BE2C (cell line): Measurements from ENCODE around the gene VAMP8.

ENCODE experiments used
- DNase-seq: peaks from one replicate; pipeline ENCODE4 v3.0.0-alpha.2; 2020
- H3K27me3 ChIP-seq: fragments of 250-450 bp; sonication (Bioruptor Pico); 2 replicates; pipeline ENCODE4 v1.5.1; 2020; ENCODE audit warnings: mild to moderate bottlenecking
- H3K36me3 ChIP-seq: fragments of 250-450 bp; sonication (Bioruptor Pico); 2 replicates; pipeline ENCODE4 v1.5.1; 2020; ENCODE audit warnings: mild to moderate bottlenecking
- H3K4me1 ChIP-seq: fragments of 250-450 bp; sonication (Bioruptor Pico); 2 replicates; pipeline ENCODE4 v1.5.1; 2020
- H3K4me3 ChIP-seq: 2 replicates; pipeline ENCODE4 v1.5.1; 2011; ENCODE audit warnings: low read depth, low read length
- H3K9me3 ChIP-seq: fragments of 250-450 bp; sonication (Bioruptor Pico); 2 replicates; pipeline ENCODE4 v1.5.1; 2020
- CTCF ChIP-seq: IDR thresholded peaks from 2 replicates; pipeline ENCODE4 v1.5.1; 2012; ENCODE audit warnings: mild to moderate bottlenecking, low read depth, low read length

Gene VAMP8

GRCh38 chr2:85547089-85547858 is 30.1 kb upstream of the VAMP8 start:
- peaks cover 3% of the 10 kb centered on the region; the same call in 1 of the 2 replicates for H3K27me3 ChIP-seq
- no peak overlapping the region for H3K4me3 ChIP-seq
- no peaks in the 10 kb centered on the region for H3K4me1 ChIP-seq
- no peak for TF ChIP-seq CTCF
- no peaks in the 10 kb centered on the region for H3K9me3 ChIP-seq
- no peak for DNase-seq
- peaks cover 36% of the 10 kb centered on the region for H3K36me3 ChIP-seq

- Histone ChIP-seq H3K36me3 (peaks cover 29% of the 10 kb centered on the region), H3K4me1 (no peaks in the 10 kb centered on the region), H3K27me3 (peaks cover 3% of the 10 kb centered on the region; the same call in 1 of the 2 replicates), H3K9me3 (no peaks in the 10 kb centered on the region), H3K4me3 (no peak overlapping the region)
- no peak for TF ChIP-seq CTCF
- DNase-seq, result no peak
Observed at GRCh38 chr2:85547859-85548607, 29.4 kb upstream of the VAMP8 start.

GRCh38 chr2:85548608-85548900 is 28.8 kb upstream of the VAMP8 start:
- H3K4me1 ChIP-seq, result no peaks in the 10 kb centered on the region
- no peaks in the 10 kb centered on the region for H3K9me3 ChIP-seq
- H3K27me3 ChIP-seq, result peaks cover 3% of the 10 kb centered on the region; the same call in 1 of the 2 replicates
- peaks cover 23% of the 10 kb centered on the region for H3K36me3 ChIP-seq
- DNase-seq, result no peak
- TF ChIP-seq CTCF, result no peak
- no peak overlapping the region for H3K4me3 ChIP-seq

- DNase-seq, result no peak
- no peak overlapping the region for H3K4me3 ChIP-seq
- no peak for TF ChIP-seq CTCF
- peaks cover 3% of the 10 kb centered on the region; the same call in 1 of the 2 replicates for H3K27me3 ChIP-seq
- no peaks in the 10 kb centered on the region for H3K4me1 ChIP-seq
- no peaks in the 10 kb centered on the region for H3K9me3 ChIP-seq
- peaks cover 18% of the 10 kb centered on the region for H3K36me3 ChIP-seq
Observed at GRCh38 chr2:85549095-85549494, 28.3 kb upstream of the VAMP8 start.

GRCh38 chr2:85549826-85550225 is 27.6 kb upstream of the VAMP8 start:
- no peaks in the 10 kb centered on the region for H3K4me1 ChIP-seq
- peaks cover 11% of the 10 kb centered on the region for H3K36me3 ChIP-seq
- H3K9me3 ChIP-seq, result no peaks in the 10 kb centered on the region
- TF ChIP-seq CTCF, result no peak
- peaks cover 3% of the 10 kb centered on the region; the same call in 1 of the 2 replicates for H3K27me3 ChIP-seq
- DNase-seq, result no peak
- no peak overlapping the region for H3K4me3 ChIP-seq

- no peak for TF ChIP-seq CTCF
- H3K27me3 ChIP-seq, result peaks cover 3% of the 10 kb centered on the region; the same call in 1 of the 2 replicates
- no peak for DNase-seq
- H3K9me3 ChIP-seq, result no peaks in the 10 kb centered on the region
- H3K36me3 ChIP-seq, result peaks cover 4% of the 10 kb centered on the region
- no peaks in the 10 kb centered on the region for H3K4me1 ChIP-seq
- no peak overlapping the region for H3K4me3 ChIP-seq
Observed at GRCh38 chr2:85550486-85550885, 26.9 kb upstream of the VAMP8 start.
